Neural progenitor cell (in vitro differentiated cells): ENCODE results near the gene ITGA11. TPM values are rescaled to one million over a fixed set of nuclear protein-coding genes. Genes with fewer than 3 reads are reported as not detected.

Source experiments
- DNase-seq: peaks from one replicate; pipeline ENCODE4 v3.0.0-alpha.2; 2016; ENCODE audit warnings: low spot score
- H2AFZ ChIP-seq: fragments of 200-600 bp; sonication (generic); replicated peaks from 2 replicates; pipeline ENCODE4 v1.6.1; 2016; ENCODE audit warnings: antibody characterized with exemption
- H3F3A ChIP-seq: fragments of 200-600 bp; sonication (generic); 2 replicates; pipeline ENCODE4 v1.6.1; 2016; ENCODE audit warnings: antibody characterized with exemption, low read depth
- H3K27ac ChIP-seq: fragments of 200-600 bp; sonication (generic); 2 replicates; pipeline ENCODE4 v1.5.1; 2016; ENCODE audit warnings: mild to moderate bottlenecking
- H3K27me3 ChIP-seq: fragments of 200-600 bp; sonication (generic); 2 replicates; pipeline ENCODE4 v1.6.1; 2016; ENCODE audit warnings: mild to moderate bottlenecking, moderate library complexity
- H3K36me3 ChIP-seq: fragments of 200-600 bp; sonication (generic); 2 replicates; pipeline ENCODE4 v1.5.1; 2016
- H3K4me1 ChIP-seq: fragments of 200-600 bp; sonication (generic); 2 replicates; pipeline ENCODE4 v1.6.1; 2016; ENCODE audit warnings: mixed run types
- H3K4me2 ChIP-seq: fragments of 200-600 bp; sonication (generic); 2 replicates; pipeline ENCODE4 v1.6.1; 2016
- H3K4me3 ChIP-seq: fragments of 200-600 bp; sonication (generic); 2 replicates; pipeline ENCODE4 v1.5.1; 2016
- H3K79me2 ChIP-seq: fragments of 200-600 bp; sonication (generic); 2 replicates; pipeline ENCODE4 v1.6.1; 2016; ENCODE audit warnings: low read depth
- H3K9ac ChIP-seq: fragments of 200-600 bp; sonication (generic); 2 replicates; pipeline ENCODE4 v1.6.1; 2016
- H3K9me3 ChIP-seq: fragments of 200-600 bp; sonication (generic); 2 replicates; pipeline ENCODE4 v1.5.1; 2016; ENCODE audit warnings: low read depth
- H4K20me1 ChIP-seq: fragments of 200-600 bp; sonication (generic); 2 replicates; pipeline ENCODE4 v1.6.1; 2016; ENCODE audit warnings: low read depth
- H3K27ac Mint-ChIP-seq: 3 replicates; pipeline ENCODE4 v1.8.0; 2021; ENCODE audit warnings: mixed read lengths
- H3K27me3 Mint-ChIP-seq: 2 replicates; pipeline ENCODE4 v1.8.0; 2022; ENCODE audit warnings: low read depth, mild to moderate bottlenecking, inconsistent platforms, moderate library complexity, mixed read lengths; ENCODE audit not compliant: insufficient read depth
- H3K36me3 Mint-ChIP-seq: 3 replicates; pipeline ENCODE4 v1.8.0; 2021; ENCODE audit warnings: mixed read lengths
- H3K4me1 Mint-ChIP-seq: 3 replicates; pipeline ENCODE4 v1.8.0; 2021; ENCODE audit warnings: mixed read lengths
- H3K4me3 Mint-ChIP-seq: 3 replicates; pipeline ENCODE4 v1.8.0; 2021; ENCODE audit warnings: mild to moderate bottlenecking, moderate library complexity, mixed read lengths
- H3K9me3 Mint-ChIP-seq: 3 replicates; pipeline ENCODE4 v1.8.0; 2020; ENCODE audit warnings: mixed read lengths
- EZH2 ChIP-seq: fragments of 200-600 bp; sonication (generic); IDR thresholded peaks from 2 replicates; pipeline ENCODE4 v1.6.1; 2017; ENCODE audit warnings: antibody characterized with exemption, mild to moderate bottlenecking, moderate library complexity
- EZH2phosphoT487 ChIP-seq: fragments of 200-600 bp; sonication (generic); IDR thresholded peaks from 2 replicates; pipeline ENCODE4 v1.6.1; 2017; ENCODE audit warnings: antibody characterized with exemption
- total RNA-seq: library from RNA; depleted of rRNA; stranded (reverse); fragments of >200 nt; gene quantifications from 2 replicates; pipeline ENCODE4 v1.2.3, GENCODE V29; 2015; ENCODE audit warnings: low replicate concordance
- TF ChIP-seq, protein P1 (sequence below): fragments of 200-600 bp; sonication (generic); IDR thresholded peaks from 2 replicates; pipeline ENCODE4 v1.5.1; 2017; ENCODE audit warnings: antibody characterized with exemption, mild to moderate bottlenecking

ITGA11 gene
- total RNA-seq, 1 donor from 2014 or later: not detected

DNA sequence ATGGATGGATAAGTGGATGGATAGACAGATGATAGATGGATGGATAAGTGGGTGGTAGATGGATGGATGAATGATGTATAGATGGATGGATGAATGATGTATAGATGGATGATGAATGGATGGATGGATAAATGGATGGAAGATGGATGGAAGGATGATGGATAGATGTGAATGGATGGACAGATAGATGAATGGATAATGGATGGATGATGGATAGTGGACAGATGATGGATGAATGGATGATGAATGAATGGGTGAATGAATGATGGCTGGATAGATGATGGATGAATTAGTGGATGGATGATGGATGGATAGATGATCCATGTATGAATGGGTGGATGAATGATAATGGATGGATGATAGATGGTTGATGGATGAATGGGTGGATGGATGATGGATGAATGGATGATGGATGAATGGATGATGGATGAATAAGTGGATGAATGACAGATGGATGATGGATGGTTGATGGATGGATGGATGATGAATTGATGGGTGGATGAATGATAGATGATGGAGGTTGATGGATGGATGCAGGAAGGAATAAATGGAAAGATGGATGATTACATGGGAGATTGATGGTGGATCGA lies 69.3 kb downstream of the ITGA11 start:
- no peaks in the 10 kb centered on the region for H3F3A ChIP-seq
- H3K27me3 Mint-ChIP-seq: peaks cover 9% of the 10 kb centered on the region
- H3K9me3 ChIP-seq: no peaks in the 10 kb centered on the region
- H3K4me2 ChIP-seq: no peak overlapping the region
- no peak for TF ChIP-seq EZH2phosphoT487
- TF ChIP-seq, protein P1, sequence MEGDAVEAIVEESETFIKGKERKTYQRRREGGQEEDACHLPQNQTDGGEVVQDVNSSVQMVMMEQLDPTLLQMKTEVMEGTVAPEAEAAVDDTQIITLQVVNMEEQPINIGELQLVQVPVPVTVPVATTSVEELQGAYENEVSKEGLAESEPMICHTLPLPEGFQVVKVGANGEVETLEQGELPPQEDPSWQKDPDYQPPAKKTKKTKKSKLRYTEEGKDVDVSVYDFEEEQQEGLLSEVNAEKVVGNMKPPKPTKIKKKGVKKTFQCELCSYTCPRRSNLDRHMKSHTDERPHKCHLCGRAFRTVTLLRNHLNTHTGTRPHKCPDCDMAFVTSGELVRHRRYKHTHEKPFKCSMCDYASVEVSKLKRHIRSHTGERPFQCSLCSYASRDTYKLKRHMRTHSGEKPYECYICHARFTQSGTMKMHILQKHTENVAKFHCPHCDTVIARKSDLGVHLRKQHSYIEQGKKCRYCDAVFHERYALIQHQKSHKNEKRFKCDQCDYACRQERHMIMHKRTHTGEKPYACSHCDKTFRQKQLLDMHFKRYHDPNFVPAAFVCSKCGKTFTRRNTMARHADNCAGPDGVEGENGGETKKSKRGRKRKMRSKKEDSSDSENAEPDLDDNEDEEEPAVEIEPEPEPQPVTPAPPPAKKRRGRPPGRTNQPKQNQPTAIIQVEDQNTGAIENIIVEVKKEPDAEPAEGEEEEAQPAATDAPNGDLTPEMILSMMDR: no peak
- no peak for TF ChIP-seq EZH2
- H2AFZ ChIP-seq: no peak overlapping the region
- no peak for DNase-seq
- no peaks in the 10 kb centered on the region for H3K36me3 Mint-ChIP-seq
- H3K36me3 ChIP-seq: no peaks in the 10 kb centered on the region
- no peak overlapping the region for H3K4me3 ChIP-seq
- H3K4me1 ChIP-seq: no peaks in the 10 kb centered on the region
- H3K9ac ChIP-seq: no peak overlapping the region
- H3K79me2 ChIP-seq: no peaks in the 10 kb centered on the region
- peaks cover 6% of the 10 kb centered on the region for H3K4me1 Mint-ChIP-seq
- H3K27ac ChIP-seq: no peak overlapping the region
- no peak overlapping the region for H3K27ac Mint-ChIP-seq
- H3K4me3 Mint-ChIP-seq: no peak overlapping the region
- peaks cover 2% of the 10 kb centered on the region for H3K9me3 Mint-ChIP-seq
- H4K20me1 ChIP-seq: no peaks in the 10 kb centered on the region
- no peaks in the 10 kb centered on the region for H3K27me3 ChIP-seq

DNA sequence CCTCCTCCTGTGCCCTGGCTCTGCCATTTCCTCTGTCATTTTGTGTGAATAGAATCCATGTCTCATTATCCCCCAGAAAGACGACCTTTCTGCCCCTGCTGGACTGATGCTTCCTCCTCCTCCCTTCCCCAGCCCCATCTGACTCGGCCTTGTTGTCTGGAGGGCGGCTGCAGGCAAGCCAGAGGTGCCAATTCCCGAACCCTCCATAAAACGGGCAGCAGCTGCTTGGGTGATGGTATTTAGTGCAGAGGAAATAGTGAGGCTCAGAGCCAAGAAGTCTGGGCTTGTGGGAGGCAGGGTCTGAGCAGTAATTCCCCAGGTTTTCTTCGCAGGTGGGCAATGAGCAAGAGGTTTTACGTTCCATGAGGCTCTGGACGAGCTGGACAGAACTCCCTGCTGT lies 71.2 kb downstream of the ITGA11 start:
- no peak overlapping the region for H2AFZ ChIP-seq
- H3K9ac ChIP-seq: no peak overlapping the region
- no peaks in the 10 kb centered on the region for H3K79me2 ChIP-seq
- H3K4me1 ChIP-seq: no peaks in the 10 kb centered on the region
- Mint-ChIP-seq H3K27ac (no peak overlapping the region), H3K36me3 (no peaks in the 10 kb centered on the region), H3K27me3 (peaks cover 9% of the 10 kb centered on the region), H3K4me1 (peaks cover 6% of the 10 kb centered on the region), H3K9me3 (peaks cover 7% of the 10 kb centered on the region), H3K4me3 (no peak overlapping the region)
- no peak overlapping the region for H3K4me3 ChIP-seq
- no peak overlapping the region for H3K27ac ChIP-seq
- no peak for DNase-seq
- H3K9me3 ChIP-seq: no peaks in the 10 kb centered on the region
- H4K20me1 ChIP-seq: no peaks in the 10 kb centered on the region
- no peak overlapping the region for H3K4me2 ChIP-seq
- no peaks in the 10 kb centered on the region for H3F3A ChIP-seq
- H3K36me3 ChIP-seq: no peaks in the 10 kb centered on the region
- TF ChIP-seq EZH2 (no peak), EZH2phosphoT487 (no peak)
- TF ChIP-seq, protein P1: no peak
- H3K27me3 ChIP-seq: no peaks in the 10 kb centered on the region

DNA sequence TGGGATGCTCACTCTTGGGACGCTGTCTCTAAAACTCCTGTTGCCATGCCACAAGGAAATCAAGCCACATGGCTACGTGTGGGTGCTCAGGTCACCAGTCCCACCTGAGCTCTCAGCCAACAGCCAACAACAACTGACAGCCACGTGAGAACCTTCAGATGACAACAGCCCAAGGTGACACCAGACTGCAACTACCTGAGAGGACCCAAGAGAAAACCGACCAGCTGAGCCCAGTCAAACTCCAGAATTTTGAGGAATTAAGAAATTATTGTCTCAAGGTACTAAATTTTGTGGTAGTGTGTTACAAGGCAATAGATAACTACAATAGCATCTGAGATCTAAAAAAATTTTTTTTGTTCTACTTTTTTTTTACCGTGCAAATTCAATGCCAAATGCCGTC lies 75.2 kb downstream of the ITGA11 start:
- no peak for DNase-seq
- no peak overlapping the region for H3K4me3 Mint-ChIP-seq
- no peak overlapping the region for H3K27ac Mint-ChIP-seq
- no peaks in the 10 kb centered on the region for H3K4me1 ChIP-seq
- no peaks in the 10 kb centered on the region for H3K36me3 Mint-ChIP-seq
- no peak overlapping the region for H2AFZ ChIP-seq
- peaks cover 15% of the 10 kb centered on the region for H3K4me1 Mint-ChIP-seq
- H3K4me2 ChIP-seq: no peak overlapping the region
- H3K4me3 ChIP-seq: no peak overlapping the region
- H3K9ac ChIP-seq: no peak overlapping the region
- H3K9me3 ChIP-seq: no peaks in the 10 kb centered on the region
- H3K9me3 Mint-ChIP-seq: peaks cover 7% of the 10 kb centered on the region
- H3K79me2 ChIP-seq: no peaks in the 10 kb centered on the region
- peaks cover 6% of the 10 kb centered on the region for H3K27me3 Mint-ChIP-seq
- no peaks in the 10 kb centered on the region for H3K27me3 ChIP-seq
- no peaks in the 10 kb centered on the region for H4K20me1 ChIP-seq
- TF ChIP-seq, protein P1: no peak
- TF ChIP-seq EZH2 (no peak), EZH2phosphoT487 (no peak)
- H3K36me3 ChIP-seq: no peaks in the 10 kb centered on the region
- no peak overlapping the region for H3K27ac ChIP-seq
- no peaks in the 10 kb centered on the region for H3F3A ChIP-seq
